Mesodermal cell (in vitro differentiated cells): ENCODE results near the gene COL4A2.

Experiments used
- H3K27ac ChIP-seq: 2 replicates; pipeline ENCODE4 v1.7.0; 2013; ENCODE audit warnings: mild to moderate bottlenecking, low read depth, low read length, moderate library complexity; ENCODE audit not compliant: severe bottlenecking
- H3K36me3 ChIP-seq: 2 replicates; pipeline ENCODE4 v1.7.1; 2013; ENCODE audit warnings: mild to moderate bottlenecking, low read length, moderate library complexity; ENCODE audit not compliant: control insufficient read depth, insufficient read depth
- H3K4me1 ChIP-seq: one replicate; pipeline ENCODE4 v1.7.1; 2013; ENCODE audit warnings: mild to moderate bottlenecking, low read length; ENCODE audit not compliant: insufficient read depth, control insufficient read depth, poor library complexity, severe bottlenecking
- H3K4me3 ChIP-seq: 2 replicates; pipeline ENCODE4 v1.7.0; 2013; ENCODE audit warnings: low read length, control low read depth, mild to moderate bottlenecking; ENCODE audit not compliant: insufficient read depth, poor library complexity, severe bottlenecking; ENCODE audit errors: extremely low read depth
- H3K9me3 ChIP-seq: 2 replicates; pipeline ENCODE4 v1.7.1; 2013; ENCODE audit warnings: mild to moderate bottlenecking, low read length, moderate library complexity; ENCODE audit not compliant: control insufficient read depth
- WGBS, 2 experiments: methylation state at CpG; one replicate each; pipeline ENCODE4 v1.1.5; 2013; ENCODE audit warnings: missing lambda C conversion rate in 2 of 2; ENCODE audit not compliant: insufficient coverage in 2 of 2; 5-methylcytosine and 5-hydroxymethylcytosine counted together

COL4A2 gene

GRCh38 chr13:110404321-110404720 is 97.2 kb downstream of the COL4A2 start:
- H3K9me3 ChIP-seq: peaks cover 3% of the 10 kb centered on the region
- H3K27ac ChIP-seq: peak overlapping the region; percentile 82
- H3K4me1 ChIP-seq: peaks cover 86% of the 10 kb centered on the region
- 93 to 100% methylated on average over 4 of the region's 4 CpGs for WGBS, 2 experiments
- H3K4me3 ChIP-seq: no peak overlapping the region
- H3K36me3 ChIP-seq: peaks cover 55% of the 10 kb centered on the region

- Histone ChIP-seq H3K4me1 (peaks cover 97% of the 10 kb centered on the region), H3K4me3 (no peak overlapping the region), H3K36me3 (peaks cover 51% of the 10 kb centered on the region), H3K27ac (peak overlapping the region; percentile 76), H3K9me3 (peaks cover 3% of the 10 kb centered on the region)
- WGBS, 2 experiments: 89 to 91% methylated on average over 11 of the region's 12 CpGs
Observed at GRCh38 chr13:110405597-110406450, 98.7 kb downstream of the COL4A2 start.

GRCh38 chr13:110407021-110407420 is 99.9 kb downstream of the COL4A2 start:
- peaks cover 97% of the 10 kb centered on the region for H3K4me1 ChIP-seq
- no peaks in the 10 kb centered on the region for H3K9me3 ChIP-seq
- peaks cover 41% of the 10 kb centered on the region for H3K36me3 ChIP-seq
- no peak overlapping the region for H3K4me3 ChIP-seq
- WGBS, 2 experiments: 95 to 97% methylated on average over 12 to 13 of the region's 14 CpGs
- H3K27ac ChIP-seq: no peak overlapping the region

GRCh38 chr13:110407531-110407930 is 100.4 kb downstream of the COL4A2 start:
- Histone ChIP-seq H3K27ac (peak overlapping the region; percentile 36), H3K36me3 (peaks cover 36% of the 10 kb centered on the region), H3K4me3 (no peak overlapping the region), H3K4me1 (peaks cover 95% of the 10 kb centered on the region), H3K9me3 (no peaks in the 10 kb centered on the region)
- 70 to 83% methylated on average over 8 to 9 of the region's 9 CpGs for WGBS, 2 experiments

GRCh38 chr13:110408286-110408685 is 101.2 kb downstream of the COL4A2 start:
- no peak overlapping the region for H3K4me3 ChIP-seq
- H3K36me3 ChIP-seq: peaks cover 39% of the 10 kb centered on the region
- H3K9me3 ChIP-seq: no peaks in the 10 kb centered on the region
- no peak overlapping the region for H3K27ac ChIP-seq
- WGBS, 2 experiments: 93 to 98% methylated on average over 10 to 12 of the region's 12 CpGs
- H3K4me1 ChIP-seq: peaks cover 95% of the 10 kb centered on the region

- no peak overlapping the region for H3K4me3 ChIP-seq
- H3K27ac ChIP-seq: peak overlapping the region; percentile 92
- 86 to 94% methylated on average over 10 to 12 of the region's 13 CpGs for WGBS, 2 experiments
Observed at GRCh38 chr13:110409581-110409992, 102.5 kb downstream of the COL4A2 start.

GRCh38 chr13:110410000-110410399 is 102.9 kb downstream of the COL4A2 start:
- H3K27ac ChIP-seq: peak overlapping the region; percentile 92
- WGBS, 2 experiments: 87 to 92% methylated on average over 8 to 9 of the region's 10 CpGs
- H3K9me3 ChIP-seq: no peaks in the 10 kb centered on the region
- no peak overlapping the region for H3K4me3 ChIP-seq
- H3K36me3 ChIP-seq: peaks cover 45% of the 10 kb centered on the region
- H3K4me1 ChIP-seq: peaks cover 81% of the 10 kb centered on the region

More at GRCh38 chr13:110409581-110409992, 102.5 kb downstream of the COL4A2 start:
- Histone ChIP-seq H3K36me3 (peaks cover 44% of the 10 kb centered on the region), H3K4me1 (peaks cover 85% of the 10 kb centered on the region), H3K9me3 (no peaks in the 10 kb centered on the region)

GRCh38 chr13:110410936-110411687 is 104.0 kb downstream of the COL4A2 start:
- Histone ChIP-seq H3K4me3 (no peak overlapping the region), H3K4me1 (peaks cover 70% of the 10 kb centered on the region), H3K27ac (peak overlapping the region; percentile 89), H3K9me3 (no peaks in the 10 kb centered on the region), H3K36me3 (peaks cover 53% of the 10 kb centered on the region)
- WGBS, 2 experiments: 81 to 83% methylated on average over 10 to 12 of the region's 12 CpGs

GRCh38 chr13:110411688-110412059 is 104.6 kb downstream of the COL4A2 start:
- 100% methylated on average over 3 of the region's 3 CpGs for WGBS, 2 experiments
- peak overlapping the region; percentile 89 for H3K27ac ChIP-seq
- peaks cover 58% of the 10 kb centered on the region for H3K36me3 ChIP-seq
- no peak overlapping the region for H3K4me3 ChIP-seq
- H3K9me3 ChIP-seq: no peaks in the 10 kb centered on the region
- peaks cover 64% of the 10 kb centered on the region for H3K4me1 ChIP-seq

- Histone ChIP-seq H3K4me3 (no peak overlapping the region), H3K9me3 (no peaks in the 10 kb centered on the region), H3K27ac (peak overlapping the region; percentile 89), H3K36me3 (peaks cover 60% of the 10 kb centered on the region), H3K4me1 (peaks cover 61% of the 10 kb centered on the region)
- 31 to 33% methylated on average over 15 of the region's 16 CpGs for WGBS, 2 experiments
Observed at GRCh38 chr13:110412132-110412914, 105.2 kb downstream of the COL4A2 start.
